OCI-LY1 (cell line): ENCODE results near the gene ERCC2.

Source experiments
- CTCF ChIP-seq: fragments of 200-600 bp; sonication (generic), shearing (Covaris generic); IDR thresholded peaks from 2 replicates; pipeline ENCODE4 v1.5.1; 2017; ENCODE audit warnings: mild to moderate bottlenecking, antibody characterized with exemption, low read length, moderate library complexity, mixed read lengths
- EZH2 ChIP-seq: fragments of 200-600 bp; sonication (generic), shearing (Covaris generic); IDR thresholded peaks from 2 replicates; pipeline ENCODE4 v1.8.0; 2017; ENCODE audit warnings: borderline replicate concordance, mixed run types, mild to moderate bottlenecking, antibody characterized with exemption, low read length, moderate library complexity, mixed read lengths

DNA sequence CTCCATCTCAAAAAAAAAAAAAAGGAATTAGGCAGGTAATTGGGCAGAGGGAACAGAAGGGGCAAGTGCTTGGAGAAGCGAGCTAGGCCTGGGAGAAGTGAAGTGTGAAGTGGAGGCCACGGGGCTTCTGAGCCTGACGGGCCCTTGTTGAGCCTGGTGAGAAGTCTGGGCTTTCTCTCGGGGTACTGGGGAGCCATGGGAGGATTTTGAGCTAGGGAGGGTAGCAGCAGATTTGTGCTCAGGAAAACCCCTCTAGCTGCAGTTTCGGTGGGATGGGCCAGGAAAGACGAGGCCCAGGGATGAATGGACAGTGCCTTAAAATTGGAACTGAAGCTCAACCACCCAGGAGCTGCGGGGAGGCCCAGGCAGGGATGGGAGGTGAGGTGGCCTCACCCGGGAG, 44.1 kb upstream of the ERCC2 start:
- TF ChIP-seq CTCF = no peak
- no peak for TF ChIP-seq EZH2
